ENCODE results near the gene TMCC2. TPM values are rescaled to one million over a fixed set of nuclear protein-coding genes. Genes with fewer than 3 reads are reported as not detected.
A peak's percentile ranks its signal among the peaks of the same experiment; 100 is the strongest.
"Not testable (repeated sequence)": the region's sequence is repeated elsewhere in the genome, so short reads cannot be mapped to it uniquely, and the experiment has no call there.

Gene TMCC2
- total RNA-seq, 1 donor from 2014 or later, result 4.4 TPM

DNA sequence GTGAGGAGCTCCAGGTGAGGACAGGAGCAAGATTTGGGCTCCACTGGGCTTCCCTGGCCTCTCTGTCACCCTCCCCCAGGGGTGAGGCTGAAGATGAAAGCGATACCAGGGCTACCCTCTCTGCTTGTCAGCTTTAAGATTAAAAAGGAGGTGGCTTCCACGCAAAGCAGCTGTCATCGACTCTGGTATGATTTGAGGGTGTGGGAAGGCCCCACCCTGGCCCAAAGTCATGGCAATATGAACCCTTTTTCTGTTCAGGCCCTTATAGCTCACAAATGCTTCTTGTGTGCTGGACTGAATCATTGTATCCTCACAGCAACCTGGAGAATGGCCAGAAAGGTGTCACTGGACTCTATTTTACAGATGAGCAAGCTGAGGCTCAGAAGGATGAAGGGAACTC, 52.2 kb downstream of the TMCC2 start:
- DNase-seq (ENCODE audit: low read depth), result no peak

DNA sequence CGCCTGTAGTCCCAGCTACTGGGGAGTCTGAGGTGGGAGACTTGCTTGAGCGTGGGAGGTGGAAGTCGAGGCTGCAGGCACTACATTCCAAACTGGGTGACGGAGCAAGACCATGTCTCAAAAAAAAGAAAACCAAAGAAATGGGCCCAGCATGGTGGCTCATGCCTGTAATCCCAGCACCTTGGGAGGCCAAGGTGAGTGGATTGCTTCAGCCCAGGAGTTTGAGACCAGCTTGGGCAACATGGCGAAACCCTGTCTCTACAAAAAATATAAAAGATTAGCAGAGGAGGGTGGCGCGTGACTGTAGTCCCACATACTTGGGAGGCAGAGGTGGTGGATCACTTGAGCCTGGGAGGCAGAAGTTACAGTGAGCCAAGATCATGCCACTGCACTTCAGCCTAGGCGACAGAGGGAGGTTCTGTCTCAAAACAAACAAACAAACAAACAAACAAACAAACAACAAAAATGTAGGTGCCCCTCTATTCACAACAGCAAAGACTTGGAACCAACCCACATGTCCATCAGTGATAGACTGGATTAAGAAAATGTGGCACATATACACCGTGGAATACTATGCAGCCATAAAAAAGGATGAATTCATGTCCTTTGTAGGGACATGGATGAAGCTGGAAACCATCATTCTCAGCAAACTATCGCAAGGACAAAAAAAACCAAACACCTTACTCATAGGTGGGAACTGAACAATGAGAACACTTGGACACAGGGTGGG, 53.1 kb downstream of the TMCC2 start:
- DNase-seq (ENCODE audit: low read depth), result not testable (repeated sequence)

DNA sequence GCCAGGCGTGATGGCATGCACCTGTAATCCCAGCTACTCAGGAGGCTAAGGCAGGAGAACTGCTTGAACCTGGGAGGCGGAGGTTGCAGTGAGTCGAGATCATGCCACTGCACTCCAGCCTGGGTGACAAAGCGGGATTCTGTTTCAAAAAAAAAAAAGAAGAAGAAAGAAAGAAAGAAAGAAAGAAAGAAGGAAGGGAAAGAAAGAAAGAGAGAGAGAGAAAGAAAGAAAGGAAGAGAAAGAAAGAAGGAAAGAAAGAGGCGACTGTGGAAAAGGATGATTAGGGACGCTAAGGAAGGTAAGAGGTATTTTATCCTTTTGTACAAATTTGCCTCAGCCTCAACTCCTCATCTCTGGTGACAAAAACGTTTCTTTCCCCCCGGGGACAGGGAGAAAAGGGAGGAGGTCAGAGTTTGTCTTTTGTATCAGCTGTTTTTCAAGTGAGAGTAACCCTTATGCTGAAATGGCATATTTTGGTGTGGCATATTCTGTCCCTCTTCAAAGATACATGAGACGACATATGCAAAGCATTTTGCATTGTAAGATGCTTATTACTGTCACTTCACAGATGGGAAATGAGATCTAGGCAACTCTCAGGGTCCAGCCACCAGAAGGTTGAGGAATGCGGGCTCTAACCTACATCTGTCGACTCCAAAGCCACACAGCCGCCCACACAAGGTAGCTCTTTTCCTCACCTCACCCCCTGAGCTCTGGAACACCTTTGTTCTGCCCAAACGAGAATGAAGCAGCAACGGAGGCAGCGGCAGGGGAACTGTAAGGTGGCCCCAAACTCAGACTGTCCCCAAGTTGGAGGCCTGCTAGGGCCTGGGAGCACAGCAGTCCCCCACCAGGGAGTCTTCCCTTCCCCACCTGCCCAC, 55.8 kb downstream of the TMCC2 start:
- DNase-seq (ENCODE audit: low read depth), result no peak

DNA sequence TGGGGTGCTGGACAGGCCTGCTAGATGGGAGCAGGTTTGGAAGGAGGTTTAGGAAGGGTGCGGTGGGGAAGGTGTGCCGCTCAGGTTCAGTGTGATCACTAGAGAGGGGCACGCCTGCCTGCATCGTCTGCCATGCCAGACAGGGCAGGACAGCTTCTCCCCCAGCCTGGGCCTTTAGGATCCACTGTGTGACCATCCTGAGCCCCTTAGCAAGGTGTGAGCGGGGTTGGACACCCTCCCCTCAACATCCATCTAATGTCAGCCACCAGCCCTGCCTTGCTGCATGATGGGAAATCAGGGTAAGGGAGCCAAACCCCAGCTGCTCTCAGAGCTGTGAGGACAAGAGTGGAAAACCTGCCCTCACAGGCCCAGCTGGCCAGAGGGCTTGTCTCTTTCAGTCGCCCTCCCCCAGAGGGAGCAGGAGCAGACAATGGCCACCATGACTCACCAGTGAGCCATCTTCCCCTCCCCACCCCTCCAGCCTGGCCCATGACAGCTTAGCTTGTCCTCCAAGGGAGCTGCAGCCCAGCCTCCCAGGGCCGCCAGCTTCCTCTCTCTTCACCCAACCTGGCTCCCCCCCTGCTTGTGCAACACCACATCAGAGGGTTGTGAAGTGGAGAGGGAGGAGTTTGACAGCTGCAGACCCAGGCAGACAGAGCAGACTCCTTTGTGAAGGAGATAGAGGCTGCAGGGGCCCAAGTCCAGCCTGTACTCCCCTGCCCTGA, 56.8 kb downstream of the TMCC2 start:
- peak; percentile 96 for DNase-seq (ENCODE audit: low read depth)

DNA sequence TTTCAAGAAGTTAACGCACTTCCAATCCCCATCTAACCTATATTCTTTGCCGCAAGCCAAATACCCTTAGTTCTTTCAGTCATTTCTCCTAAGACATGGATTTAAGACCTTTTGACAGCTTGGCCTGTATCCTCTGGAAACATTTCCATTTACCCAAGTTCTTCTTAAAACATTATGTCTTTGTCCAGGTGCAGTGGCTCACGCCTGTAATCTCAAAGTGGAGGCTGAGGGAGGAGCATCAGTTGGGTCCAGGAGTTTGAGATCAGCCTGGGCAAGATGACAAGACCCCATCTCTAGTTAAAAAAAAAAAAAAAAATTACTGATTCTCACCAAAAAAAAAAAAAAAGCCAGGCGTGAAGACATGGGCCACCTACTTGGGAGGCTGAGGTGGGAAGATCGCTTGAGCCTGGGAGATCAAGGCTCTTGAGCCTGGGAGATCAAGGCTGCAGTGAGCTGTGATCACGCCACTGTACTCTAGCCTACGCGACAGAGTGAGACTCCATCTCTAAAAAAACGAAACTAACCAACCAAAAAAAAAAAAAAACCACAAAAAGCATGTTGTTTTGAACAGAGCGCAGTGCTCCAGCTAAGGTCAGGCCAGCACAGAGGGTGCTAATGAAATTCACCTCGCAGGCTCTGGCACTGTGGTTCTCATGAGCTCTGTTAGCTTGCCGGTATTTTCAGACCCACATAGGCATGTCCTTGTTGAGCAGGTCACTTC, 57.8 kb downstream of the TMCC2 start:
- DNase-seq (ENCODE audit: low read depth), result peak; percentile 87

DNA sequence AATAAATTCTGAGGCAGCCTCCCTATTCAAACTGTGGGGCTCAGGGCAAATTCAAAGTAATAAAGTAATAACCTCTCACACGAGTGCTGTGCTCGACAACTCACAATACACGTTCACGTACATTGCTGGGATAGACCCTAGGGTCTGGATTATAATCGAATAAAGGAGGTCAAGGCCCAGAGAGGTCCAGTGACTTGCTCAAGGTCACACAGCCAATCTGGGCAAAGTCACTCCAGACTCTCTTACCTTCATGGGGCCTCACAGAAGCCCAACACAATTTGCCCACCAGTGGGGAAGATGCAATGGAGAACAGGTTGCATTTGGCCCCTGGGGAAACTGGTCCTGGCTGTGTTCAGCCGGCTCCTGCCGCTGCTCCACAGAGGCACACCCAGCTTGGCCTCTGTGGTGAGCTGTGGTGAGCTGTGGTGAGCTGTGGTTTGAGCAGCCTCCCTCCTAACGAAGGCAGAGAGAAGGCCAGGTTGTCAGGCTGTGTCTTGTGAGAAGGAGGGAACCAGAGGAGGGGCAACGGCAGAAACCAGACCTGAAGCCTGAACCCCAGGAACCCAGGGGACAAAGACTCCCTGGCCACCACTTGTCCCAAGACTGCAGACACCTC, 58.7 kb downstream of the TMCC2 start:
- peak; percentile 59 for DNase-seq (ENCODE audit: low read depth)

DNA sequence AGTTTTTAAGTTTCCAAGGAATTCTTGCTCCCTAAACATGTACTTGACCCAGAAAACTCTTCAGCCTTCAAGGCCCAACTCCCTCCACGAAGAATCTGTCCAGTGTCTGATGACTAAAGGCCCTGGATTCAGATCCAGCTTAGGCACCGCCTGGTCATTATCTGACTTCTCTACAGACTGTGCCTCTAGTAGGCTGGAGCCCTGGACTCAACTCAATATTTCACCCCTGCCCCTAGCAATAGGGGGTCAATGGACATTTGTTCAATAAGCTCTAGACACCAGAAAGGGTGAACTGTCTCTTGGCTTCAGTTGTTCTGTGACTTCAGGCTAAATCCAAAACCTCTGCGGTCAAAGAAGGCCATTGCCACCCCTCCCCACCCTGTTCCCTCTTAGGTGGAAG, 59.3 kb downstream of the TMCC2 start:
- no peak for DNase-seq (ENCODE audit: low read depth)

DNA sequence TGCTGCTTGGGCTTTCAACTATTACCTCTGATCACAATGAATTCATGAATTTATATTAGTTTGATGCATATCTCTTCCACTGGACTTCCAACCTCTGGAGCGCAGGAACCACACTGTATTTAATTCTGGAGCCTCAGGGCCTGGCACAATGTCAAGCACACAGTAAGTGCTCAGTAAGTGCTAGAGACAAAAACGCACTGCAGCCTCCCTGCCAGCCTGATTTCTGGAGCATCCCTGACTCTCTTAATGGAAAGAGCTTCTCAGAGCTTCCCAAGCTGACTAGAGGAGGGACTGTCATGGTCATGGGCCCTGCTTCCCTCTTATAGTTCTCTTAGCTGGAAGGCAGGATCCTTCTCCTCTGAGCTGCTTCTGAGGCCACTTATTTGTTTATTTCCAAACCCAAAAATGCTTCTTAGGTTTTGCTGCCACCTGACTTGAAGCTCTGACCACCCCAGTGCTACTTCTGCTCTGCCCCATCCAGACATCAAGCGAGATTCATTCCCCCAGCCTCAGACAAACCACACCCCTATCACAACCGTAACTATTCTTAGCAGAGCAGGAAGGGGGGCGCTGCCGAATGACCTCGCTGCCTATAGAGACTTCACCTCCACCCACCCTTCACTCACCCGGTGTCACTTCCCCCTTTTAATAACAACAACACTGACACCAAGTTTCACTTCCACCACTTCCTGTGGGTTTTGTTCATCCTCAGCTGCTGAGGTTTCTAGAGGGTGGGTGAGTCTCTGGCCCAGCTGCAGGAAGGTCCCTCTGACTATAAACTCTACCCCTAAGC, 60.2 kb downstream of the TMCC2 start:
- DNase-seq (ENCODE audit: low read depth), result no peak

DNA sequence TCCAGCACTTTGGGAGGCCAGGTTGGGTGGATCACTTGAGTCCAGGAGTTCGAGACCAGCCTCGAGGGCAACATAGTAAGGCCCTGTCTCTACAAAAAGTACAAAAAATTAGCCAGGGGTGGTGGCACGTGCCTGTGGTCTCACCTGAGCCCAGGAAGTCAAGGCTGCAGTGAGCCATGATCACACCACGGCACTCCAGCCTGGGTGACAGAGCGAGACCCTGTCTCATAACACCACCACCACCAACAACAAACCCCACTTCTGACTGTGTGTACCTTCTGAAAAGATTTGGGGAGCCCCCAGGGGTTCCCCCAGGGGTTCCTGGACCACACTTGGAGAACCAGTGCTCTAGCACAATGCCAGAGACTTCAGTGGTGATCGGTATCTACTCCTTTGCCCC, 63.9 kb downstream of the TMCC2 start:
- no peak for DNase-seq (ENCODE audit: low read depth)

DNA sequence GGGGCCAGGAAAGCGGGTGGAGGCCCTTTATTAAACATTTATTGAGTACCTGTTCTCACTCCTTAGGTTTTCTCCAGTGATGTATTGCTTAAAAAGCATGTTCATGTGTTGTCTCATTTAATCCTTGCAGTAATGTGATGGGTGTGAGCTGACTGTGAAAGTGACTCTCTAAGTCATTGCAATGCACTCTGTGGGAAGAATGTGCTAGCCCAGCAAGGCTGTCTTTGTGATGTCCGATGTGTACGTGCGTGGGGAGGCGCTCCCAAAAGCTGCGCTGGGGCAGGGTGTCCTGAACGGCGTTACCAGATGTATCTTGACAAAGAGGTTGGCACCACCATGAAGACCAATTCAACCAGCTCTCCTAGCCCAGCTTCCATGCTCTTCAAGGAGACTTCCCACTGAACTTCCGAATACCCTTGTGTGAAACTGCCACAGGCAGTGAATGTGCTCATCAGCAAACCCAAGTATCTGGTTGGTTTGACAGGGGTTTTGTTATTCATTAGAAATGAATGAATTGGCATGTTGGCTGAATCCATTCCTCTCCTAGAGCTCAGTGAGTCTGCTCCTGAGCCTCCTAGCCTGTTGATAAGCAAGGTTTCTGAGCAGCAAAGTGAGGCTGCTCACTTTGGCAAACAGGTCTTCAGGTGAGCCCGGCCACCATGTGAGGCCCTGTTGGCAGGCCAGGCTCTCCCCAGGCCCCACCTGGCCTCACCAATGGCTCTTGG, 65.8 kb downstream of the TMCC2 start:
- no peak for DNase-seq (ENCODE audit: low read depth)

DNA sequence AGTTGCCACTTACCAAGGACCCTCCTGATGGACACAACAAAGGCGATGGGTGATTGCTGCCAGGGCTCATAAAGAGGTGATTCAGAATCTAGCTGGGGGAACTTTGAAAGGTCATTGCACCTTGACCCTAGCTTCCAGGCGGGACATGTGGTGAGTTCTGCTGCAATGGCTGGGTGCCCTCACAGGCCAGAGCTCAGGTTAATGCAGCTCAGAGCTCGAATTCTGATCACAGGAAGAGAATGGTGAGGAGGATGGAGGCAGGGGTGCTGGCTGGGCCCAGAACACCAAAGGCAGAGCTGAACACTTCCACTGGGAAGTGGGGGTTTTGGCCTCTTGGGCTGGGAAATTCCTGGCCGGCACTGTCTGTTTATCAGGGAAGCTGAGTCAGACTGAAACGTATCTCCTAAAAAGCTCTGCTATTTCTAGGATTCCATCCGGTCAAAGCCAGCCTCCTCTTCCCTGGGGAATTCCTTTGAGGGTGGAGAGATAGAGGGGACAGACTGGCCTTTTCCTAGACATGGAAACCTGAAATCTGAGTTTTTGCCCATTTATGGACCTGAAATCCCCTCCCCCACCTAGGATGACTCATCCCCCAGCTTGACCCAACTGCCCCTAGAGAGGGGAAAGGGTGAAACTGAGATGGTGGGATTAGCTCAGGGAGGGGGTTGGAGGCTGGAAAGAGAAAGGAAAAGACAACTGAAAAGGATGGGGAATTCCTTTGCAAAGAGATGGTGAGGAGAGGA, 66.6 kb downstream of the TMCC2 start:
- DNase-seq (ENCODE audit: low read depth), result peak; percentile 95

DNA sequence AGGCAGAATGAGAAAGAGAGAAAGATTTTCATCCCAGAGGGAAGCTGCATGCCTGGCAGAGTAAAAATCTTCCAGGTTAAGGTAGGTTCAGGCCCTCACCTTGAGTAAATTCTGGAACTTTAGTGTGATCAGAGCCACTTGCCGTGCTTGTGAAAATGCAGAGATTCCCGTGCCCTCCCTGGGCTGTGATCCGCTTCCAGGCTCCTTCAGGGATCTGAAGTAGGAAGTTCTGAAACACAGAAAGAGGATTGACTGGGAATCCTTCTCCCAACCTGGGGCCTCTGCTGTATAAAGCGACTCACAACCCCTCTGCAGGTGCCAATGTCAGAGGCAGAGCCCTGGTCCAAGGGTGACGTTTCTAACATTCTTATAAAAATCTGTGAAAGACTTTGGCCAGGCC, 67.2 kb downstream of the TMCC2 start:
- no peak for DNase-seq (ENCODE audit: low read depth)

DNA sequence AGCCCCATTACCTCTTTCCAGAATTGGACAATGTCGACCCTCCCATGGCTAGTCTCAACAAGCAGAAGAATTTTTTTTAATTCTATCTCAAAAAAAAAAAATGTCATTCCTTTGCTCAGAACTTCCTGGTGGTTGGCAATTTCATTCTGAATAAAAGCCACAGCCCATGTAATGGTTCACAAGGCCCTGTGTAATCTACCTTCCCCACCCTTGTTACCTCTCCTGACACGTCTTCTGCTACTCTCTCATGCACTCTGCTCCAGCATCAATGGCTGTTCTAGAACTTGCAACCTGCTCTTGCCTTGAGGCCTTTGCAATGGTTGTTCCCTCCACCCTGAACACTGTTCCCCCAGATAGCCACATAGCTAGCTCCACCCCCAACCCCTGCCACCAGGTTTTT, 68.4 kb downstream of the TMCC2 start:
- DNase-seq (ENCODE audit: low read depth), result no peak

DNA sequence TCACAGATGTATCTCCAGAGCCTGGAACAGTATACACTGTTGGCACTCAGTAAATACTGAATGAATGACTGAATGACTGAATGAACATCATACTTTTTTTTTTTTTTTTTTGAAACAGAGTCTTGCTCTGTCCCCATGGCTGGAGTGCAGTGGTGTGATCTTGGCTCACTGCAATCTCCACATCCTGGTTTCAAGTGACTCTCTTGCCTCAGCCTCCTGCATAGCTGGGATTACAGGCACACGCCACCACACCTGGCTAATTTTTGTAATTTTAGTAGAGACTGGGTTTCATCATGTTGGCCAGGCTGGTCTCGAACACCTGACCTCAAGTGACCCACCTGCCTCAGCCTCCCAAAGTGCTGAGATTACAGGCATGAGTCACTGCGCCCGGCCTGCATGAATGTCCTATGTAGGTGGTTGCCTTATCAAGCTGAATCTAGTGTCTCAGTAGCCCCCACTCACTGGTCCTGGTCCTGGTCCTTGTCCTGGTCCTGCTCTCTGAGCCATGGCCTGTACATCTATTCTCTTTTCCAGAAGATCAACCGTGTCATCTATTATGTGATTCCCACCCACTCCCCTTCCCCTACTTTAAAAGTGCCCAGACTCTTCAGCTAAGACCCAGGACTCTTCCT, 69.9 kb downstream of the TMCC2 start:
- not testable (repeated sequence) for DNase-seq (ENCODE audit: low read depth)

DNA sequence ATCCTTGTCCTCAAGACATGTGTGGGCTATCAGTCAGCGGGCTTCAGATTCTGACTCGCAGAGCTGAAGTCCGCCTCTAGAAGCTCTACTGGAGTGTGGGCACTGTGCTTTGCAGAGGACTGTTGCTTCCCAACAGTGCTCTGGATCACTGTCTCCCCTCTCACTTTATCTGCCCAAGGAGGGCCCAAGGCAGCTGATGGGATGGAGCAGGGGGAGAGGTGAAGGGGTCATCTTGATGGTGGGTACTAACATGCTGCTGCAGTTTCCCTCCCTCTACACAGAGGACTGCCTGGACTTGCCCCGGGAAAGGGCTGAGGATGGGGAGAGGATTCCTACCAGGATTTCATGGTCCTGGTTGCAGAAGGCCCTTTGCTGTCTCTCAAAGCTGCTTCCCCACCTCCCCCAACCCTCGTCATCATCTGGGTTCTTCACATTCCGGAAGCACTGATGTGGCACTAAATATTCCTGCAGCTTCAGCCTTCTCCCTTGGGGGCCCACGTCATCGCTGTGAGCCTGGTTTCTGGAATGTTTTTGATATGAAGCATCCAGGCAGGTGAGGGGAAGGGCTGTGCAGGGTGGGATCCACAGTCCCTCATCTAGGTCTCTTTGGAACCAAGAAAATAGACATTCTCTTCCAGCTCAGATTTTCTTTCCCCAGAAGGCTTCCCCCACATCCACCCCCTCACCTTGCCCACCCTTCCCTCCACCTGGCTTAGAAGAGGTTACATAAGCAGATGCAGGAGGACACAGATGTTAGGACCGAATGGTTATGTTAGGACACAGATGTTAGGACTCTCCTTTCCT, 70.6 kb downstream of the TMCC2 start:
- peak; percentile 97 for DNase-seq (ENCODE audit: low read depth)

DNA sequence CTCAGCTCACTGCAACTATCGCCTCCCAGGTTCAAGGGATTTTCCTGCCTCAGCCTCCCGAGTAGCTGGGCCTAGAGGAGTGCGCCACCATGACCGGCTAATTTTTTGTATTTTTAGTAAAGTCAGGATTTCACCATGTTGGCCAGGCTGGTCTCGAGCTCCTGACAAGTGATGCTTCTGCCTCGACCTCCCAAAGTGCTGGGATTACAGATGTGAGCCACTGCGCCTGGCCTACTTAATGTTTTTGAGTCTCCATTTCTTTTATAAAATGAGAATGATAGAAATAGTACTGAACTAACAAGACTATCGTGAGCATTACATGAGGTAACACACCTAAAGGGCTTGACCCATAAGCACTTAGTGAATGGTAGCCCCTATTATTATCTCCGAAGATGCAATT, 72.4 kb downstream of the TMCC2 start:
- no peak for DNase-seq (ENCODE audit: low read depth)

DNA sequence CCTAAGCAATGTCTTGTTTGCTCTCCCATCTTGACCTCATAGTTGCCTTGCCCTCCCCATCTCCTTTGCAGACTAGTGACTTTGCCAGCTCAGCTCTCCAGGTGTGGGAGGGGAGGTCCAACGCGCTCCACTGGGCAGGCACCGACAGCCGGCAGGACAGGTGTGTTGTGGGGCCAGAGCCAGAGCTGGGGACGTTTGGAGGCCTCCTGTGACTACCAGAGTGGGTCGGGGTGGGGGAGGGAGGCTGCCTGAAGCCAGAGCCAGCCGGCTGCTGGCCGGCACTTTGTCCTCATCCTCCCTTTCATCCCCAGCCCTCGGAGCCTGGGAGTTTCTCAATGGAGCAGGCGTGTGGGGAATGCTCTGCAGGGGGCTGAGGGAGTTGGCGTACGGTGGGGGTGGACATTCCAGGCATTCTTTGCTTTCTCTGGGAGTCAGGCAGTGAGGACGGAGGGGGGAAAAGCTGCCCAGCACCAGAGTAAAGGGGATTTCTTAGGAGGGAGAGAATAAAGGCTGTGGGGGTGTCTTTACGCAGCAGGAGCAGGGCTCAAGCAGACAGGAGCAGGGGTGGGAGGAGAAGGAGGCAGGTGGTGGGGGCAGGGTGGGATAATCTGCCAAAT, 73.6 kb downstream of the TMCC2 start:
- DNase-seq (ENCODE audit: low read depth), result peak; percentile 97
